NCI-H226 (cell line): ENCODE measurements around the gene SVIL.
A peak's percentile ranks its signal among the peaks of the same experiment; 100 is the strongest.
"Not testable (repeated sequence)": the region's sequence is repeated elsewhere in the genome, so short reads cannot be mapped to it uniquely, and the experiment has no call there.

Source experiments
- DNase-seq: peaks from one replicate; pipeline ENCODE4 v3.0.0-alpha.2; 2015

Gene SVIL

GRCh38 chr10:29566209-29566608 is 68.6 kb downstream of the SVIL start:
- not testable (repeated sequence) for DNase-seq

GRCh38 chr10:29563420-29564035 is 71.2 kb downstream of the SVIL start:
- no peak for DNase-seq

DNA sequence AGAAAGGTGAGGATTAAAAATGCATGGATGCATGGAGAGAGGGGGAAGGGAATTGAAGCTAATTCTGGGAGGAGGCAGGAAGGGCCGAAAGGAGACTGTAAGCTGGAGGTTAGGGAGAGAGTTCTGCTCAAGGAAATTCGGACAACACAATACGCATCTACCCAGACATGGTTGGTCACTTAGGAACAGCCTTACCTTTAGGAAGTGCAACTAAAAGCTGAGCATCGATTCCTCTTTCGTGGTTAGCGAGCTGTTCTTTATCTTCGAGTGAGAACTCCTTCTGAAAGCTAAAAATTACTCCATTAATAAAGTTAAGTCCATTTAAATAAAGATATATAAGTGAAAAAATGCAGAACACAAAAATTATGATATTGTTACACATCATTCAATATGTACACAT is 71.8 kb downstream of the SVIL start:
- DNase-seq: not testable (repeated sequence)

DNA sequence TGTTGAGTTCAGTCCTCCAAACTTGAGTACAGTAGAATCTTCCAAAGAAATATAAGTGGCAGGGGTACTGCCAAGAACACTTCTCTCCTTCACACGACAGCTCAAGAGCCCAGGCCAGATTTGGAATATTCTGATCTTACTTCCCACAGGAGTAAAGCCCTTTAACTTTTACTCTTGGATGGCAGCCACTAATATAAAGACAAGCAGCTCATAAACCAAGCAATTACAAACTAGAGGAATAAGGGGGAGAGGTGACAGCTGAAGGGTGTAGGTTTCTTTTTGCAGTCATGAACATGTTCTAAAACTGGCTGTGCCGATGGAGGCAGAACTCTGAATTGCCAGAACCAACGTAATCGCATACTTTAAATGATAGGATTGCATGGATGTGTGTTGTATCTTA is 74.8 kb downstream of the SVIL start:
- DNase-seq: no peak

- DNase-seq: no peak
Observed at GRCh38 chr10:29557665-29558064, 77.1 kb downstream of the SVIL start.

- DNase-seq: peak; percentile 1
Observed at GRCh38 chr10:29555746-29556481, 78.9 kb downstream of the SVIL start.

DNA sequence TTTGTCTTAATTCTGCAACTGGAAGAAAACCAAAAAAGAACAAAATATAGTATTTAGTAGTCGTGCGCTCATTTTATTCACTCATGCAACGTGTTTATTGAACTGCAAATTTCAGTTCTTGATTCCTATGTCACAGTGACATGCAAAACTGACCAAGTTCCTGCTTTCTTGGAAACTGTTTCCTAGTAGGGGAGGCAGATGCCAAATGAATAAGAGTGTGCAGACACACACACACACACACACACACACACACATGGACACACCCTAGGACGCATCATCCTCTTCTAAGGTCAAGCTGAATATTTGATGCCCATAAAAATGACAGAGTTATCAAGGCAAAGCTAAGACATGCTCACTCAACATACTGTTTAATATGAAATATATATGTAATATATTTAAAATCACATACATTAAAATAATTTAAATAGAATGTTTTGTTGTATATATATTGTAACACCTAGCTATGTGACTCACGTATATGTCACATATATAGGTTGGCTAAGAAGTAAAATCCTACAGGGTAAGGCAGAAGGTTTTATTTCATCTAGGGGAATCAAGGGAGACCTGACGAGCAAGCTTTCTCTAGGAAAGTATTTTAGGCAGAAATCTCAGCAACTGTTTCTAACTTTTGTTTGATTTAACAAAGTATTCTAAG is 79.6 kb downstream of the SVIL start:
- DNase-seq: no peak

- no peak for DNase-seq
Observed at GRCh38 chr10:29554660-29555059, 80.1 kb downstream of the SVIL start.

GRCh38 chr10:29553544-29554250 is 81.1 kb downstream of the SVIL start:
- DNase-seq: no peak

GRCh38 chr10:29553116-29553515 is 81.7 kb downstream of the SVIL start:
- not testable (repeated sequence) for DNase-seq

- not testable (repeated sequence) for DNase-seq
Observed at GRCh38 chr10:29549493-29549892, 85.3 kb downstream of the SVIL start.

DNA sequence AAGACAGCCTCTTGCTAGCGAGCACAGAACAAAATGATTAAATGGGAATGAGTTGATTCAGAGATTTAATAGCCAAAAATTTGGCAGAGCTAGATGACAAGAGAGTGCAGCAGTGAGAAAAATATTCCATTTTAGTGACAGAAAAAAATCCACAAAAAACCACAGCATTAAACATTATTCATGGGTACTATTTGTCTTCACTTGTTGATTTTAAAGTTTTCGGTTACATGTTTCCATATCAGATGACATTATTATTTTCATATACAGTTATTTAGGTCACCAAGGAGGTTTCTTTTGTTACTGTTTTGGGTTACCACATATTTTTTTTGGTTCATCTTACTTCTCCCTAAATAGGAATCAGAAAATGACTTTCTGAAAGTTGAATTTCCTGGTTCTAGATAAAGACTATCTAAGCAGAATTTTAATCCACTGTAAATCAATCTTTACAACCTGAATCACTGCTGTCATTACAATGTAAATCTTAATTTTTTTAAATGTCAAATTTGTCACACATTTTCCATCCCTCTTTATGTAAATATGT is 87.9 kb downstream of the SVIL start:
- DNase-seq: no peak

GRCh38 chr10:29545122-29545521 is 89.6 kb downstream of the SVIL start:
- no peak for DNase-seq

DNA sequence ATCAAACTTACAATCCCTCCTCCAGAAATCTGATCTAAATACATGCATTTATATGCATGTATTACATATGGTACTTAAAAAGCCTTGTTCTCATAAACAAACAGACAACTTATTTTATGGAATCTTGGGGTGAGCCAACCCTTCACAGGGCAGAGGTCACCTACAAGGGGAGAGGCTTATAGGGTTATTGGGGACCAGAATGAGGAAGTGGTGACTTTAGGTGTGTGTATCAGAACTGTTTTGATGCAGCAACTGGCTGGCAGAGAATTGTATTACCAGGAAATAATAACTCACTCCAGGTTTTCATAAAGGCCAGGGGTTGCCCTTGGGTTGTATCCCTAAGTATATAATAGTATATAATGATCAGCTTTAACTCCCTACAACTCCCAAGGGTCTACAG is 91.1 kb downstream of the SVIL start:
- DNase-seq: no peak

GRCh38 chr10:29542723-29543122 is 92.0 kb downstream of the SVIL start:
- DNase-seq: no peak

- DNase-seq: no peak
Observed at GRCh38 chr10:29541422-29542210, 93.2 kb downstream of the SVIL start.

GRCh38 chr10:29540016-29540415 is 94.8 kb downstream of the SVIL start:
- no peak for DNase-seq

GRCh38 chr10:29539412-29539811 is 95.4 kb downstream of the SVIL start:
- no peak for DNase-seq

GRCh38 chr10:29537799-29538198 is 97.0 kb downstream of the SVIL start:
- DNase-seq: no peak

DNA sequence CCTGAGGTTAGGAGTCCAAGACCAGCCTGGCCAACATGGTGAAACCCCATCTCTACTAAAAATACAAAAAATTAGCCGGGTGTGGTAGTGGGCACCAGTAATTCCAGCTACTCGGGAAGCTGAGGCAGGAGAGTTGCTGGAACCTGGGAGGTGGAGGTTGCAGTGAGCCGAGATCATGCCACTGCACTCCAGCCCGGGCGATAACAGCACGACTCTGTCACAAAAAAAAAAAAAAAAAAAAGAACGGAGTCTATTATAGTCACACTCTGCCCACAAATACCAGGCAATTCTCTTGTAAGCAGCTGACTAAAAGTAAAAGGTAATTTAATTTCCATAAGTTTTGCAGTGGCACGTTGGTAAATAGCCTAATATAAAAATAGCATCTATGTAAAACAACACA is 98.1 kb downstream of the SVIL start:
- not testable (repeated sequence) for DNase-seq

DNA sequence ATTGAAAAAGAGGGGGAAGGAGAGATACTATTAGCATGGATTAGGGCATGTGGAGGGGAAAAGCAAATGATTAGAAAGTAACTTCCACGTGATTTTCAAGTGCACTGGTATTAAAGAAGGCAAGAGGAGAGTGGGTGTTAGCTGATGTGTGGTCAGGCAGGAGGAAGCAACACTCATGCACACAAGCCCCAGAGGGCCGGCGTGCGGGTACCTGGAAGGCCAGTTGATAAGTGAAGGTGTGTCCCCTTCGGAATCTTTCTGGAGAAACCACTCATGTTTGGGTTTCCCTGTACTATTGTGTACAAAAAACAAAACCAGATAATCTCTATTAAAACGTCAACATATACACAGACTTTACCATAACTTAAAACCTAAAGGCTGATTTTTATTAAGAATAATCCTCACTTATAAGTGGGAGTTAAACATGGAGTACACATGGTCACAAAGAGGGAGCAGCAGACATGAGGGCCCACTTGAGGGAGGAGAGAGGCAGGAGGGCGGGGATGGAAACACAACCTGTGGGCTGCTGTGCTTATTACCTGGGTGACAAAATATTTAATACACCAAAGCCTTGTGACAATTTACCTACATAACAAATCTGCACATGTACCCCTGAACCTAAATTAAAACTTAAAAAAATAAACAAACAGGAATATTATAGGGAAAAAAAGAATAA is 98.9 kb downstream of the SVIL start:
- no peak for DNase-seq
